Measurements from ENCODE around the gene ETFB.

The ETFB gene

DNA sequence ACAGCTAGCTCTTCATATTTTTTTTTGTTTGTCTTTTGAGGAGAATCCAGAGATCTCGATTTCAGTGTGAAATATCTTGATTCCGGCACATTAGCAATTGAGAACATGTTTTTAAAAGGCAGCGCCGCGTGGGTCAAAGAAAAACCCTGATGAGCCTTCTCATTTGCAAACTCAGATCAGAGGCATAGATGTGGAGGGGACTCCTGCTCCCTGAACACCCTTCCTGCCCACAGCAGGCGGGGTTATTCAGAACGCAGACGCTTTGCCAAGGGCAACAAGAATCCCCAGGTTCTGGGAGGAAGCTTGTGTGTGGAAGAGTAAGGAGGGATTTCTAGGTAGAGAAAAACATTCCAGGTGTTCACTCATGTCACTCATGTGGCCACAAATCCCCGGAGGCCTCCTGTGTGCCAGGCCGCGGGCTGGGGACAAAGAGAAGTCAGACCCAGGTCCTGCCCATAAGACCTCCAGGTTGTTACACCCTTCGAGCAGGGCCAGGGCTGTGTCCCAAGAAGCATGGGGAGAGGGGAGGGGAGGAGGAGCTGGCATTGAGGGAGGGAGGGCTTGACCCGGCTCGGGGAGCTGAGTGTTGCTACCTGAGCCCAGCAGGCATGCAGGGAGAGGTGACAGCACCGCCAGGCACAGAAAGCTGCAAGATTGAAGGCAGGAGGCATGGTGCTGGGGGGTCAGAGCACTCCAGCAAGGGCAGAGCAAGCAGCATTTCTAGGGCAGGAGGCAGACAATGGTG, 70.6 kb downstream of the ETFB start:
- no peak for DNase-seq (ENCODE audit: low read depth)

All from stimulated activated CD8-positive, alpha-beta memory T cell treated with anti-CD3 and anti-CD28 coated beads, Interleukin-15, amount 100 ng/mL, for 1 hour (primary cell).